SK-N-MC (cell line): ENCODE results near the gene HOXD8.

ENCODE experiments used
- EZH2 ChIP-seq: fragments of 200-600 bp; sonication (generic); IDR thresholded peaks from one replicate; pipeline ENCODE4 v1.6.1; 2017; ENCODE audit warnings: antibody characterized with exemption
- FOXP2 ChIP-seq: optimal IDR thresholded peaks from 2 replicates; pipeline ENCODE3; 2011; ENCODE audit warnings: mild to moderate bottlenecking, moderate library complexity; ENCODE audit not compliant: insufficient read depth; ENCODE audit errors: extremely low read length, control extremely low read depth
- POLR2AphosphoS5 ChIP-seq: IDR thresholded peaks from 2 replicates; pipeline ENCODE4 v1.6.1; 2012; ENCODE audit warnings: mild to moderate bottlenecking, low read depth, low read length, borderline replicate concordance

DNA sequence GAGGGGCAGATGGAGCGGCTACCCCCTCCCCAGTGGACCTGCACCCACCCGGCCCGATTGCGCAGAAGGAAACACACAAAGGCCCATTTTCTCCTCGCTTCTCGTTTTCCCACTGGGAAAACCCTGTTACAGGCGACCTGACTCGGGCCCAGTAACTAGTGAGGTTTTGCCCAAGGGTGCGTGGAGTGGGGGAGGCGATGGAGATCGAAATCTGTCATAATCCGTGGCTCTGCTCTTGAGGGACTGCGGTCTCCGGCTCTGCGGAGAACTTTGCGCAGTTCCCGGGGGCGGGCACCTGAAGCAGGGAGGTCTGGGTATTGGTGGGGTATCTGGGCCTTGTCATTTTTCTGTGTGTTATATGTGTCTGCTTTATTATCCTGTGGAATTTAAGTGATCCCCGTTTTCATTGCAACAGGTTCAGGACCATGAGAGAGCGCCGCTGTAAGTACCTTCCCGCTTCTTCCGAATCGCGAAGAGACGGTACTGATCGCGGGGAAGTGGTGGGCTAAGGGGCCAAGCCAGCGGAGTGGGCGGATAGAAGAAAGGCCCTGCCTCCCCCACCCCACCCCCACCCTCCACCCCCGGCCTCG is 17.8 kb downstream of the HOXD8 start:
- TF ChIP-seq EZH2 (no peak), POLR2AphosphoS5 (no peak), FOXP2 (no peak)
